Breast epithelium (tissue), 4 donors: Measurements from ENCODE around the gene NEDD4L. TPM values are rescaled to one million over a fixed set of nuclear protein-coding genes. Genes with fewer than 3 reads are reported as not detected.

ENCODE experiments used
- DNase-seq, 2 donors: peaks; one replicate each; pipeline ENCODE4 v3.0.0-alpha.2; 2019; ENCODE audit warnings: low spot score in 2 of 2
- H3K27ac ChIP-seq, 2 donors: fragments of 200-600 bp; sonication (generic) in 1 of 2; one replicate each; pipeline ENCODE4 v1.5.1; 2016 to 2019; ENCODE audit warnings: mild to moderate bottlenecking in 1 of 2
- H3K27me3 ChIP-seq, 2 donors: fragments of 200-600 bp; sonication (generic) in 1 of 2; one replicate each; pipeline versions ENCODE4 v1.5.1 to v1.6.0; 2017 to 2019; ENCODE audit warnings: control low read depth in 1 of 2, mild to moderate bottlenecking in 1 of 2
- H3K36me3 ChIP-seq: fragments of 200-600 bp; one replicate; pipeline ENCODE4 v1.5.1; 2019
- H3K4me1 ChIP-seq, 2 donors: fragments of 200-600 bp; sonication (generic); one replicate each; pipeline ENCODE4 v1.5.1; 2016 to 2019; ENCODE audit warnings: control low read depth in 1 of 2
- H3K4me3 ChIP-seq, 3 donors: fragments of 200-600 bp; sonication (generic); 1 replicate in 2 of 3; 2 replicates in 1 of 3; pipeline ENCODE4 v1.5.1; 2016 to 2019; ENCODE audit warnings: mild to moderate bottlenecking in 3 of 3, moderate library complexity in 2 of 3
- H3K9me3 ChIP-seq, 2 donors: fragments of 200-600 bp; sonication (generic) in 1 of 2; one replicate each; pipeline ENCODE4 v1.5.1; 2016 to 2019; ENCODE audit warnings: control low read depth in 1 of 2
- CTCF ChIP-seq, 3 donors: fragments of 450-650 bp; IDR thresholded peaks; one replicate each; pipeline ENCODE4 v1.5.1; 2016 to 2017; ENCODE audit warnings: antibody characterized with exemption in 3 of 3, mild to moderate bottlenecking in 3 of 3, moderate library complexity in 3 of 3
- POLR2A ChIP-seq: fragments of 450-650 bp; IDR thresholded peaks from one replicate; pipeline ENCODE4 v1.6.1; 2016; ENCODE audit warnings: antibody characterized with exemption, mild to moderate bottlenecking, moderate library complexity
- POLR2AphosphoS5 ChIP-seq, 3 donors: sonication (generic); formaldehyde crosslinking; IDR thresholded peaks; one replicate each; pipeline ENCODE4 v1.6.1; 2017; ENCODE audit warnings: antibody characterized with exemption in 3 of 3
- intact Hi-C: fragments of 100-400 bp; cut with DNase I; formaldehyde crosslinking; loops from one replicate; pipeline ENCODE4 v1.15.1; 2023; ENCODE audit warnings: low total_unique reads
- total RNA-seq, 3 donors: library from RNA; depleted of rRNA; stranded (reverse); fragments of >200 nt; gene quantifications; one replicate each; pipeline ENCODE4 v1.1.0, GENCODE V29; 2016

Gene NEDD4L
- total RNA-seq, 3 donors from 2014 or later, result 26.2 to 162 (median 106) TPM

- H3K4me3 ChIP-seq, result no peak overlapping the region
- no peaks in the 10 kb centered on the region for H3K9me3 ChIP-seq
- no peaks in the 10 kb centered on the region for H3K36me3 ChIP-seq
- intact Hi-C loops, result no loop called here
- no peak for TF ChIP-seq POLR2A
- no peak for TF ChIP-seq POLR2AphosphoS5 (IDR thresholded peaks at IDR 0.05)
- no peak for TF ChIP-seq CTCF (IDR thresholded peaks at IDR 0.05)
- DNase-seq, result no peak
- H3K4me1 ChIP-seq, result no peaks in the 10 kb centered on the region
- H3K27ac ChIP-seq, result peak overlapping the region in 1 of 2 donors; percentile 83
- H3K27me3 ChIP-seq, result no peaks in the 10 kb centered on the region
Measured at GRCh38 chr18:58175786-58176176, 131.8 kb downstream of the NEDD4L start.

GRCh38 chr18:58177004-58177717, 133.1 kb downstream of the NEDD4L start:
- Histone ChIP-seq H3K27me3 (no peaks in the 10 kb centered on the region), H3K9me3 (no peaks in the 10 kb centered on the region), H3K27ac (peak overlapping the region; percentile 69 to 83), H3K4me1 (no peaks in the 10 kb centered on the region), H3K4me3 (peak overlapping the region in 1 of 3 donors; percentile 32), H3K36me3 (no peaks in the 10 kb centered on the region)
- TF ChIP-seq POLR2AphosphoS5 (IDR thresholded peaks at IDR 0.05), result no peak
- no peak for TF ChIP-seq CTCF (IDR thresholded peaks at IDR 0.05)
- no peak for TF ChIP-seq POLR2A
- DNase-seq, result no peak
- intact Hi-C loops, result no loop called here

- no peaks in the 10 kb centered on the region for H3K9me3 ChIP-seq
- H3K27ac ChIP-seq, result no peak overlapping the region
- no peaks in the 10 kb centered on the region for H3K4me1 ChIP-seq
- intact Hi-C loops, result no loop called here
- no peak for DNase-seq
- H3K36me3 ChIP-seq, result no peaks in the 10 kb centered on the region
- TF ChIP-seq POLR2A (no peak), POLR2AphosphoS5 (IDR thresholded peaks at IDR 0.05) (no peak), CTCF (IDR thresholded peaks at IDR 0.05) (no peak)
- no peaks in the 10 kb centered on the region for H3K27me3 ChIP-seq
- H3K4me3 ChIP-seq, result no peak overlapping the region
Measured at GRCh38 chr18:58177896-58178470, 134.0 kb downstream of the NEDD4L start.

GRCh38 chr18:58178511-58178910, 134.5 kb downstream of the NEDD4L start:
- Histone ChIP-seq H3K9me3 (no peaks in the 10 kb centered on the region), H3K27me3 (no peaks in the 10 kb centered on the region), H3K4me1 (no peaks in the 10 kb centered on the region), H3K4me3 (no peak overlapping the region), H3K27ac (no peak overlapping the region), H3K36me3 (no peaks in the 10 kb centered on the region)
- intact Hi-C loops, result no loop called here
- DNase-seq, result no peak
- no peak for TF ChIP-seq POLR2AphosphoS5 (IDR thresholded peaks at IDR 0.05)
- no peak for TF ChIP-seq CTCF (IDR thresholded peaks at IDR 0.05)
- no peak for TF ChIP-seq POLR2A

GRCh38 chr18:58180172-58180571, 136.1 kb downstream of the NEDD4L start:
- intact Hi-C loops, result no loop called here
- TF ChIP-seq POLR2AphosphoS5 (IDR thresholded peaks at IDR 0.05), result no peak
- no peak overlapping the region for H3K4me3 ChIP-seq
- no peak for DNase-seq
- H3K27ac ChIP-seq, result no peak overlapping the region
- no peaks in the 10 kb centered on the region for H3K9me3 ChIP-seq
- no peaks in the 10 kb centered on the region for H3K4me1 ChIP-seq
- H3K27me3 ChIP-seq, result no peaks in the 10 kb centered on the region
- H3K36me3 ChIP-seq, result no peaks in the 10 kb centered on the region
